ENCODE measurements around the gene NEU4. TPM values are rescaled to one million over a fixed set of nuclear protein-coding genes. Genes with fewer than 3 reads are reported as not detected.
"Not testable (repeated sequence)": the region's sequence is repeated elsewhere in the genome, so short reads cannot be mapped to it uniquely, and the experiment has no call there.

NEU4 gene
- total RNA-seq, 2 donors from 2014 or later: 4.1 to 9.4 TPM

DNA sequence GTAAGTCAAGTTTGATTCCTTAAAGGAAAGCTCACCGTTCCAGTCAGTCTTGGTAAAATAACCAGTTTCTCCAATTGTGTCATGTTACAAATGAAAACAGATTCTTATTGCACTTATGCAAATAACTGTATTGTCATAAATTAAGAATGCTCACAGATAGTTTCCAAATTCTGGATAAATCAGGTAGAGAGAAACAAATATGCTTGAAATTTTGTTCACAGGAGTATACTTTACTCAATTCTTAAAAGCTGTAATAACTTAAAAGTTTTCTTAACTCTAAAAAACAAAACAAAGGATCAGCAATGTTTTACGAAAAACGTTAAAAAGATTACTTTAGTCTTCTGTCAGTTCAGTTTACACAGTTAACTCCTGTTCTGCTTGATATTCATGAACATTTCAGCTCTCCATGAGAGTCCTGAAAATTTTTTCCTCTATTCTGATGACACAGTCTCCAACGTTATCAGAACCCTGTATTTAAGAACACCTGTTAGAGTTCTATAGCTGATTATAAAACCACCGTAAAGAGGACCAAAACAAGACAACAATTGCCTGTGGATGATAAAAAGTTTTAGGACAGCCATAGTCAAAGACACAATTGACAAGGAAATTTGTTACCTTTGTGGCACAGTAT lies 27.9 kb upstream of the NEU4 start:
- Mint-ChIP-seq H3K4me1 (no peaks in the 10 kb centered on the region), H3K27ac (no peak overlapping the region), H3K4me3 (no peak overlapping the region), H3K36me3 (ENCODE audit: low read depth) (no peaks in the 10 kb centered on the region), H3K27me3 (no peaks in the 10 kb centered on the region)
- ATAC-seq: no peak
- no peaks in the 10 kb centered on the region for H3K9me3 ChIP-seq (ENCODE audit: control insufficient read depth, low read length, poor library complexity, severe bottlenecking)
- no peak for DNase-seq

DNA sequence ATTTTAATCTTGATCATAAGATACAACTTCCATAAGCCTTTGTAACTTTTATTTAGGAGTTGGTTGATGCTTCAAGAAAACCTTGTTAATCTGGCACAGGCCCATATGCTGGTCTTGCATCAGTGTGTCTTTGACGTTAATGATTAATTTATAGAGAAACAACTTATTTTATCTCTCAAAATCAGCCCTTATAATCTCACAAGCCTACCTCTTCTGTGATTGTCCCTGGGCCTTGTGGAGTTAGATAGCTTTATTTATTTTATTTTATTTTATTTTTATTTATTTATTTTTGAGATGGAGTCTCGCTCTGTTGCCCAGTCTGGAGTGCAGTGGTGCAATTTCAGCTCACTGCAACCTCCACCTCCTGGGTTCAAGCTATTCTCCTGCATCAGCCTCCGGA lies 26.9 kb upstream of the NEU4 start:
- H3K4me3 Mint-ChIP-seq; H3K9me3 ChIP-seq (ENCODE audit: control insufficient read depth, low read length, poor library complexity, severe bottlenecking); H3K4me1 Mint-ChIP-seq; H3K36me3 Mint-ChIP-seq (ENCODE audit: low read depth); DNase-seq; H3K27me3 Mint-ChIP-seq; H3K27ac Mint-ChIP-seq; ATAC-seq: not testable (repeated sequence)

DNA sequence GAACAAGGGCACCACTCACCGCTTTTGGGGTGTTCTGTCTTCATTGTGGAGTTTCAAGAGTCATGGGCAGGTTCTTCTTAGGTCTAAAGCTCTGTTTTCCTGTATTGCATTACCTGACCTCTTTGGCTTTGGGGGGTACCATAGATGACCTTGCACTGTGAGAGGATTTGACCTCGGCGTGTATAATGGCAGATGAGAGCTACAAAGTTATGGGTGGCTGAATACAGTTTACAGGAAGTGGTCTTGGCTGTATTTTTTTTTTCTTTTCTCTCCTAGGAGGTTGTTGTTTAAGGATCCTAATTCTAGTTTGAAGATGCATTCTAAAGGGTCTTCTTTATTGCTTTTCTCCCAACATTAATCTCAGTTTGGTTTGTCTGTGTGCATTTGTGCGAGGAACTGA lies 20.9 kb upstream of the NEU4 start:
- Mint-ChIP-seq H3K4me1 (peaks cover 10% of the 10 kb centered on the region), H3K27me3 (no peaks in the 10 kb centered on the region), H3K27ac (peak overlapping the region; percentile 54), H3K36me3 (ENCODE audit: low read depth) (no peaks in the 10 kb centered on the region), H3K4me3 (no peak overlapping the region)
- no peaks in the 10 kb centered on the region for H3K9me3 ChIP-seq (ENCODE audit: control insufficient read depth, low read length, poor library complexity, severe bottlenecking)
- DNase-seq (no peak), ATAC-seq (no peak)

DNA sequence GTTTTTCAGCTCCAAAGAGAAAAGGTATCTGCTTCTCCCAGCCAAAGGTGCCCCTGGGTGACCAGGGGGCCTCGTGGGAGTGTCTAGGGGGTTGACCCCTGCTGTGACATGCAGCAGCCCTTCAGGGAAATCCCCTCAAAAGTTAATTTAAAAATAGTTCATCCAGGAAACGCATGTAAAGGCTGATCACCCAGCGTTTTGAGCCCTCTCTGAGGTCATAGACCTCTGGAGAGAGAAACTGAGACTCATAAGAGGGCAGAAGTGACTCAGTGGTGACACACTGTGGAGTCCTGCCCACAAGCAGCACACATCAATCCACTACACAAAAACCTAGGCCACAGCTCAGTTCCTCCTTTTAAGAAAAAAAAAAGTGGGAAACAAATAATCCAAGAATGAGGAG lies 20.4 kb upstream of the NEU4 start:
- Mint-ChIP-seq H3K4me3 (no peak overlapping the region), H3K27ac (peak overlapping the region; percentile 54), H3K4me1 (peaks cover 10% of the 10 kb centered on the region), H3K36me3 (ENCODE audit: low read depth) (no peaks in the 10 kb centered on the region), H3K27me3 (no peaks in the 10 kb centered on the region)
- H3K9me3 ChIP-seq (ENCODE audit: control insufficient read depth, low read length, poor library complexity, severe bottlenecking): no peaks in the 10 kb centered on the region
- no peak for DNase-seq
- ATAC-seq: peak; percentile 52

DNA sequence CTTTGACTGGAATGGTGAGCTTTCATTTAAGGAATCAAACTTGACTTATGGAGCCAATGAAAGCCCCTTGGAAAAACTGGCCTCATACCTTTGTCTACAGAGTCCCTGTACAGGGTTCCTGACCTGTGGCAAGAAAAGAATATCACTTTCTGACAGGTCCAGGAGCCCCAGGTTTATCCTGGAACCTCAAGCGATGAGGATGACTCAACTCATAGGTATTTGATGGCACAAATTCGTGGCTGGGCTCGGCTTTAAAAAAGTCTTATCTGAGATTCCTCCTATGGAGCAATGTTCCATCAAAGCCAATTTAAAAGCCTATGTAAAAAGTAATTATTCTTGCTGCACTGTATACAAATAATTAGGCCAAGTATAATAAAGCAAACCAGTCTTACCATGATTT lies 17.6 kb upstream of the NEU4 start:
- Mint-ChIP-seq H3K27ac (peak overlapping the region; percentile 1), H3K4me1 (peaks cover 12% of the 10 kb centered on the region)
- not testable (repeated sequence) for H3K27me3 Mint-ChIP-seq; ATAC-seq; H3K9me3 ChIP-seq (ENCODE audit: control insufficient read depth, low read length, poor library complexity, severe bottlenecking); H3K4me3 Mint-ChIP-seq; DNase-seq; H3K36me3 Mint-ChIP-seq (ENCODE audit: low read depth)

DNA sequence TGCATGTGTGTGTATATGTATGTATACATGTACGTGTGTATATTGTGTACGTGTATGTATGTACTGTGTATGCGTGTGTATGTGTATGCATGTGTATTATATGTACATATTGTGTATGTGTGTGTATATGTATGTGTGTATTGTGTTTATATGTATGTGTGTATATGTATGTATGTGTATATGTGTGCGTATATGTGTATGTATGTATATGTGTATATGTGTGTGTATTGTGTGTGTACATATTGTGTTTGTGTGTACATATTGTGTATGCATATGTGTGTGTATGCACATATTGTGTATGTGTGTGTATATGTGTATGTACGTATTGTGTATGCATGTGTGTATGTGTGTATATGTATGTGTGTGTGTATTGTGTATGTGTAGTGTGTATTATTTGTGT lies 15.6 kb upstream of the NEU4 start:
- no peak for ATAC-seq
- H3K4me3 Mint-ChIP-seq: no peak overlapping the region

DNA sequence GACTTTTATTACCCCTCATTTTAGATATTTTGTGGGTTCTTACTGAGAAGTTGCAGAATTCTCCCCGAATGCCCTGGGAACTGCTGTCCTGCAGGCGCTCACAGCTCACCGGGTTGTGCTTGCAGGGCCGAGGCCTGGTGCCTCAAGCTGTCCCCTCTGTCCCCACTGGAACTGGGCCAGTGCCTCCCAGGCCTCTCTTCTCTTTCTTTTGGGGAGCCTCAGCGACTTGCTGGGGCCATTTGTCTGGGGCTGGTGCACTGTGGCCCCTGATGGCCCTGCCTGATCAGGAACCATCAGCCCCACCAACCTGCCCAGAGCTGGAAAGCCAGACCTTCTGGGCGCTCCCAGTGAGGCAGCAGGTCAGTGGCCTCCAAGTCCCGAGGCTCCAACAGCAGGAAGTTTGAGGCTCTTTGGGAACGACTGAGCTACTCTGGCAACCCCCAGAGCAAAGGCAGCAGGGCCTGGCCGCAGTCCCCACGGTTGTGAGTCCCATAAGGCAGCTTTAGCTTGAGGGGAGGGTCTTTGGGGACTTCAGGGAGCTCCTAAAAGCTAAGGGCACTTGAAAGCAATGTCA lies 14.7 kb upstream of the NEU4 start:
- no peak for ATAC-seq
- no peak for DNase-seq
- Mint-ChIP-seq H3K4me3 (no peak overlapping the region), H3K27ac (no peak overlapping the region), H3K27me3 (no peaks in the 10 kb centered on the region), H3K36me3 (ENCODE audit: low read depth) (no peaks in the 10 kb centered on the region), H3K4me1 (peaks cover 2% of the 10 kb centered on the region)
- no peaks in the 10 kb centered on the region for H3K9me3 ChIP-seq (ENCODE audit: control insufficient read depth, low read length, poor library complexity, severe bottlenecking)

More for the DNA sequence above, 15.6 kb upstream of the NEU4 start:
- H3K27me3 Mint-ChIP-seq: no peaks in the 10 kb centered on the region
- no peaks in the 10 kb centered on the region for H3K9me3 ChIP-seq (ENCODE audit: control insufficient read depth, low read length, poor library complexity, severe bottlenecking)
- no peaks in the 10 kb centered on the region for H3K36me3 Mint-ChIP-seq (ENCODE audit: low read depth)
- no peak for DNase-seq
- no peak overlapping the region for H3K27ac Mint-ChIP-seq
- peaks cover 6% of the 10 kb centered on the region for H3K4me1 Mint-ChIP-seq

DNA sequence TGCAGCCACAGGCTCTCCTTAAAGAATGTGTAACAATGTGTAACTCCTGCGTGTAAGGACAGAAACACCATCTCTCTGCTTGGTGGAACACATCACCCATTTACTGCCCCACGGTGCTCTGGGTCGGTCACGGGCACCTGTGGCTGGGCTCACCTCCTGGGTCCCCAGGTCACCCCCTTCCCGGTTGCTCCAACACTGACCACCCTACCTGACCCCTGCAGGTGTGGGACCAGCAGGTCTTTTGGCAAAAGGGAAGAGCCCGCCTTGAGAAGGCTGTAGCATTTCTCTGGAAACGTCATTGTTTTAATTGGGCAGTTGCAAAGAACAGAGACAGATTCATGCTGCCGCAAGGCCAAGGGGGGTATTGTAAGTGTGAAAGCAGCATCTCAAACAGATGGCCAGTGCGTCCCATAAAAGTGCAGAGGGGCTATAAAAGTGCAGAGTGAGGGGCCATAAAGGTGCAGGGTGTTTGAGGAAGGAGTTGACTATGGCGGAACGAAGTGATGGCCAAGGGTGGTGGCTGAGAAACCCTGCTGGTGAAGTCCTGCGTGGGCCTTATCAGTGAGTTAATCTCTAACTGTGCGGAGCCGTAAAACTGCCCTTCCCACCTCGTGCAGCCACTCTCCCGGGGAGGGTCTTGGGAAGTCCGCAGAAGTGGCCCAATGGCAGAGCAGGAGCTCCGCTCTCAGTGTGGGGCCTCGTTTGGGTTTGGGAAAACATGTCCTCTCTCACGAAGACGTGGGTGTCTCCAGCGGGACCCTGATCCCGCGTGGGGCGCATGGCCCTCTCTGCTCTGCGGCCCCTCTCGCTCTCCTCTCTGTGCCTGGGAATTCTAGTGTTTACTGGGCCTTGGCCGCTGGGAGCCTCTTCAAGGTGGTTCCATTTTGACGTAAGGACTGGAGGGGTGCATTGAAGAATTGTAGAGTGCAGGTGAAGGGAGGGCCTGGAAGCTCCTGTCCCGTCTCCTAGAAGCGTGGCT lies 13.7 kb upstream of the NEU4 start:
- DNase-seq (no peak), ATAC-seq (no peak)
- Mint-ChIP-seq H3K27ac (no peak overlapping the region), H3K36me3 (ENCODE audit: low read depth) (no peaks in the 10 kb centered on the region), H3K4me1 (peaks cover 2% of the 10 kb centered on the region), H3K27me3 (no peaks in the 10 kb centered on the region), H3K4me3 (no peak overlapping the region)
- H3K9me3 ChIP-seq (ENCODE audit: control insufficient read depth, low read length, poor library complexity, severe bottlenecking): no peaks in the 10 kb centered on the region

DNA sequence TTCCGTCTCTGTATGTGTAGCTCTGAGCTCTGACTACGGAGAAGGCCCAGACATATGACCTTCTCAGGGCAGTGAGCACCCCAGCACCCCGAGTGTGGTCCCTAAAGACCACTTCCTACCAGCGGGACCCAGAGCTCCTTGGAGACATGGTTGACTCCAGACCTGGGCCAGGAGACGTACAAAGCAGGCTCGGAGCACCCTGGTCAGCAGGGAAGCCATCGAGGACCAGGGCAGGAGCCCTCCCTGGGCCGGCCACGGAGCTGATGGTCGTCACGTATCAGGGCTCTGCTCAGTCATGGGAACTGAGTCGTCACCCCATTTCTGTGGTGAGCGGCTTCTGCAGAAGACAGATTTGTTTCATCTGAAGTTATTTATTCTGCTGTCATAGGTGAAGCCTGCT lies 12.8 kb upstream of the NEU4 start:
- no peaks in the 10 kb centered on the region for H3K36me3 Mint-ChIP-seq (ENCODE audit: low read depth)
- H3K27me3 Mint-ChIP-seq: no peaks in the 10 kb centered on the region
- ATAC-seq (no peak), DNase-seq (no peak)
- no peaks in the 10 kb centered on the region for H3K9me3 ChIP-seq (ENCODE audit: control insufficient read depth, low read length, poor library complexity, severe bottlenecking)
- no peak overlapping the region for H3K4me3 Mint-ChIP-seq
- no peak overlapping the region for H3K27ac Mint-ChIP-seq
- H3K4me1 Mint-ChIP-seq: peaks cover 2% of the 10 kb centered on the region

DNA sequence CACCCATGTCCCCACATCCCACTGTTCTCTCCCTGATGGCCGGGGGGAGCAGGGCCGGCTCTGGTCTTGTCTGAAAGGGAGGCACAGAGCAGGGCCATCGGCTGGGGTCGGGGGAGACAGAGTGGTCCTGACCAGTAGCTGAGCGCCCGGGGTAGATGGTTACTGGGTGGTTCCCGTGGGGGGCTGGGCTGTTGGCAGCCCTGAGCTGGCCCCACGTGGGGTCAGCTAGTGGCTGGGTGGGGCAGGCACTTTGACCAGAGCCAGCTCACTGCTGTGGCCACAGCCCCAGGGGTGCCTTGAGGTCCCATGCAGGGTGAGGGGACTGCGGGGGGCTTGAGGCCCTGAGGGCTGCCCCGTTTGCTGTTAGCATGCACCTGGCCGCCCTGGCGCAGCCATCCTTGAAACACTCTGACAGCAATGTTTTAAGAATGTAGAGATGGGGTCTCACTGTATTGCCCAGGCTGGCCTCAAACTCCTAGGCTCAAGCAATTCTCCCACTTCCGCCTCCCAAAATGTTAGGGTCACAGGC lies 12.3 kb upstream of the NEU4 start:
- H3K36me3 Mint-ChIP-seq (ENCODE audit: low read depth): no peaks in the 10 kb centered on the region
- H3K27ac Mint-ChIP-seq: no peak overlapping the region
- no peaks in the 10 kb centered on the region for H3K27me3 Mint-ChIP-seq
- peak in 1 of 3 donors; percentile 6 for DNase-seq
- ATAC-seq: no peak
- peaks cover 2% of the 10 kb centered on the region for H3K4me1 Mint-ChIP-seq
- H3K9me3 ChIP-seq (ENCODE audit: control insufficient read depth, low read length, poor library complexity, severe bottlenecking): no peaks in the 10 kb centered on the region
- no peak overlapping the region for H3K4me3 Mint-ChIP-seq

DNA sequence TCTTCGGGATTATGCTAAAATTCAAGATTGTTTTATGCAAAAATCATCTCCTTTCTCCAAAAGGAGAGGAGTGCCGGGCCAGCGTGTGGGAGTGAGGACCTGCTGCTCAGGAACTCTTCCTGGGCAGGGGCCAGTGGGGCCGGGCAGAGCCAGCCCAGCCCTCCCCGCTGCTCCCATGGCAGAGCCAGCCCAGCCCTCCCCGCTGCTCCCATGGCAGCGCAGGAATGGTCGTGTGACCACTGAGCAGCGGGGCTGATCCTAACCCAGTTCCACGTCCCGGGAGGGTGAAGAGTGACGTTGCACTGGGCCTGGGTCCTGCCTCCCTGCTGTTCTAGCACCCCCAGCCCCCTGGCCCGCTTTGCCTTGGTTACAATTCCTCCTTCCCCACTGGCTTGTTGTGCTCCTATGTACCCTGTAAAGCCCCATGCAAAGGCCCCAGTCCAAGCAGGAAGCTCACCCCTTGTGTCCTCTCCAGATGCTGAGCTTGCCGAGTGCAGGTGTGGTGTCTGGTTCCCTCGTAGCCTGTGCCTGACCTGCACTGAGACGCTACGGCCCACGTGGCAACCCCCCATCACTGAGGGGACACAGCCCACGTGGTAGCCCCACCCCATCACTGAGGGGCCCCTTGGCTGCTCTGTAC lies 11.4 kb upstream of the NEU4 start:
- Mint-ChIP-seq H3K4me1 (peaks cover 2% of the 10 kb centered on the region), H3K27me3 (no peaks in the 10 kb centered on the region), H3K27ac (no peak overlapping the region), H3K36me3 (ENCODE audit: low read depth) (no peaks in the 10 kb centered on the region), H3K4me3 (no peak overlapping the region)
- DNase-seq (peak in 1 of 3 donors; percentile 6), ATAC-seq (no peak)
- H3K9me3 ChIP-seq (ENCODE audit: control insufficient read depth, low read length, poor library complexity, severe bottlenecking): no peaks in the 10 kb centered on the region

DNA sequence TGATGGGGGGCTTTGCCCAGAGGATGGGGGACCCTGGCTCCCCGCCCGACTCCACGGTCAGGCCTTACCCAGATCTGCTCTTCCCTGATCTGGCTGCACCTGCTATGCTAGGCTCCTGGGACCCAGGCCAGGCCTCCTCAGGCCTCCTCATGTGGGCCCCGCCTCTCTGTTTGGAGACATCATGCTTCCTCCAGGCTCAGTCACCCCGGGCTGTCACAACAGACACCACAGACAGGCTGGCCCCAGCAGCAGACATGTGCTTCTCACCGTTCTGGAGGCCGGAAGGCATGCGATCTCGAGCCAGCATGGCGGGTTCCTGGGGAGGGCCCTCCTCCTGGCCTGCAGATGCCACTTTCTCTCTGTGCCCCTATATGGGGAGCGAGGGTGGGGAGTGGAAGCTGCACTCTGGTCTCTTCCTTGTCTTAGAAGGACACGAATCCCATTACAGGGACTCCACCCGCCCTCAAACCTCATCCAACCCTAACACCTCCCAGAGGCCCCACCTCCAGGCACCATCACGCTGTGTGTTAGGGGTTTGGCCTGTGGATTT lies 10.8 kb upstream of the NEU4 start:
- H3K4me1 Mint-ChIP-seq: peaks cover 2% of the 10 kb centered on the region
- no peaks in the 10 kb centered on the region for H3K27me3 Mint-ChIP-seq
- no peak overlapping the region for H3K27ac Mint-ChIP-seq
- H3K9me3 ChIP-seq (ENCODE audit: control insufficient read depth, low read length, poor library complexity, severe bottlenecking): no peaks in the 10 kb centered on the region
- H3K36me3 Mint-ChIP-seq (ENCODE audit: low read depth): no peaks in the 10 kb centered on the region
- DNase-seq (no peak), ATAC-seq (no peak)
- H3K4me3 Mint-ChIP-seq: no peak overlapping the region
